Gastrocnemius medialis (tissue), 4 donors: ENCODE measurements around the gene NTNG2. TPM values are rescaled to one million over a fixed set of nuclear protein-coding genes. Genes with fewer than 3 reads are reported as not detected.

Source experiments
- ATAC-seq, 2 donors: fragments of 150-250 bp; one replicate each; pipeline ENCODE4 v1.9.1; 2016
- DNase-seq, 2 donors: peaks; one replicate each; pipeline ENCODE4 v3.0.0-alpha.2; 2019
- H3K27ac ChIP-seq, 4 donors: fragments of 200-600 bp; sonication (generic); 1 replicate in 1 of 4; 2 replicates in 3 of 4; pipeline ENCODE4 v1.5.1; 2016 to 2018; ENCODE audit warnings: mild to moderate bottlenecking in 2 of 4, moderate library complexity in 1 of 4
- H3K27me3 ChIP-seq, 3 donors: fragments of 200-600 bp; sonication (generic) in 2 of 3; 1 replicate in 1 of 3; 2 replicates in 2 of 3; pipeline versions ENCODE4 v1.5.1 to v1.6.0; 2016 to 2019; ENCODE audit warnings: mild to moderate bottlenecking in 1 of 3, moderate library complexity in 1 of 3
- H3K36me3 ChIP-seq, 2 donors: fragments of 200-600 bp; sonication (generic) in 1 of 2; one replicate each; pipeline ENCODE4 v1.5.1; 2017 to 2018
- H3K4me1 ChIP-seq, 2 donors: fragments of 200-600 bp; sonication (generic) in 1 of 2; one replicate each; pipeline ENCODE4 v1.5.1; 2016 to 2017; ENCODE audit warnings: mild to moderate bottlenecking in 2 of 2
- H3K4me3 ChIP-seq, 4 donors: fragments of 200-600 bp; sonication (generic) in 3 of 4; 1 replicate in 1 of 4; 2 replicates in 3 of 4; pipeline ENCODE4 v1.5.1; 2016 to 2019; ENCODE audit warnings: mild to moderate bottlenecking in 2 of 4
- H3K9me3 ChIP-seq, 3 donors: fragments of 200-600 bp; sonication (generic) in 2 of 3; 1 replicate in 1 of 3; 2 replicates in 2 of 3; pipeline ENCODE4 v1.5.1; 2016 to 2019
- CTCF ChIP-seq, 5 experiments: fragments of 450-650 bp in 3 of 5; fragments of 200-600 bp in 2 of 5; sonication (generic) in 2 of 5; IDR thresholded peaks in 4 of 5; conservative IDR thresholded peaks in 1 of 5; 1 replicate in 4 of 5; 2 replicates in 1 of 5; pipeline ENCODE4 v1.5.1; 2016 to 2019; ENCODE audit warnings: antibody characterized with exemption in 5 of 5, mild to moderate bottlenecking in 3 of 5, moderate library complexity in 3 of 5
- POLR2A ChIP-seq, 2 donors: fragments of 450-650 bp; IDR thresholded peaks; one replicate each; pipeline ENCODE4 v1.6.1; 2017; ENCODE audit warnings: antibody characterized with exemption in 2 of 2, mild to moderate bottlenecking in 2 of 2, moderate library complexity in 2 of 2
- in situ Hi-C, 4 donors: fragments of 200-750 bp; cut with MboI; loops; one replicate each; pipeline versions ENCODE4 v1.15.0 to v1.8.0; 2017; ENCODE audit warnings: low sequenced_read_pairs in 4 of 4
- intact Hi-C: fragments of 100-400 bp; cut with DNase I; formaldehyde crosslinking; loops from one replicate; pipeline ENCODE4 v1.15.1; 2023; ENCODE audit warnings: low total_unique reads
- total RNA-seq, 4 donors: library from RNA; depleted of rRNA; stranded (reverse); fragments of >200 nt; gene quantifications; one replicate each; pipeline versions ENCODE4 v1.1.0 to v1.2.3, GENCODE V29; 2016

The NTNG2 gene
- total RNA-seq, 4 donors from 2014 or later: 0.15 to 0.61 (median 0.19) TPM

- ATAC-seq (no peak), DNase-seq (no peak)
- Histone ChIP-seq H3K4me1 (no peaks in the 10 kb centered on the region), H3K27me3 (peaks cover 6 to 17% (median 9%) of the 10 kb centered on the region in 3 donors), H3K36me3 (no peaks in the 10 kb centered on the region), H3K4me3 (no peak overlapping the region), H3K27ac (no peak overlapping the region), H3K9me3 (no peaks in the 10 kb centered on the region)
- in situ Hi-C loops: no loop called here
- intact Hi-C loops: no loop called here
- no peak for TF ChIP-seq POLR2A (IDR thresholded peaks at IDR 0.05)
- no peak for TF ChIP-seq CTCF (IDR thresholded peaks at IDR 0.05 in 4 of 5, conservative IDR thresholded peaks at IDR 0.05 in 1 of 5)
Observed at GRCh38 chr9:132201139-132201538, 39.3 kb downstream of the NTNG2 start.

GRCh38 chr9:132201780-132202703 lies 40.2 kb downstream of the NTNG2 start:
- intact Hi-C loops: no loop called here
- Histone ChIP-seq H3K9me3 (no peaks in the 10 kb centered on the region), H3K36me3 (no peaks in the 10 kb centered on the region), H3K4me1 (no peaks in the 10 kb centered on the region), H3K27me3 (peaks cover 6 to 17% (median 9%) of the 10 kb centered on the region in 3 donors), H3K27ac (no peak overlapping the region), H3K4me3 (no peak overlapping the region)
- ATAC-seq (no peak), DNase-seq (no peak)
- in situ Hi-C loops: no loop called here
- no peak for TF ChIP-seq POLR2A (IDR thresholded peaks at IDR 0.05)
- no peak for TF ChIP-seq CTCF (IDR thresholded peaks at IDR 0.05 in 4 of 5, conservative IDR thresholded peaks at IDR 0.05 in 1 of 5)

DNA sequence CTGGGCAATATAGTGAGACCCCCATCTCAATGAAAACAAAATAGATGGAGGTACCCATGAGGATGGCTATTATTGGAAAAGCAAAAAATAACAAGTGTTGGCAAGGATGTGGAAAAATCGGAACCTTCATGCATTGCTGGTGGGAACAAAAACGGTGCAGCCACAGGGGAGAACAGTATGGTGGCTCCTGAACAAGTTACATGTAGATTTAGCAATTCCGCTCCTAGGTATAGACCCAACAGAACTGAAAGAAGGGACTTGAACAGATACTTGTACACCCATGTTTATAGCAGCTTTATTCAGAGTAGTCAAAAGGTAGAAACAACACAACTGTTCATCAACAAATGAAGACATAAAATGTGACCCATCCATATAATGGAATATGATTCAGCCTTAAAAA lies 43.0 kb downstream of the NTNG2 start:
- no peak for TF ChIP-seq CTCF (IDR thresholded peaks at IDR 0.05 in 4 of 5, conservative IDR thresholded peaks at IDR 0.05 in 1 of 5)
- TF ChIP-seq POLR2A (IDR thresholded peaks at IDR 0.05): no peak
- Histone ChIP-seq H3K4me3 (no peak overlapping the region), H3K4me1 (no peaks in the 10 kb centered on the region), H3K36me3 (no peaks in the 10 kb centered on the region), H3K9me3 (no peaks in the 10 kb centered on the region), H3K27me3 (peaks cover 6 to 17% (median 9%) of the 10 kb centered on the region in 3 donors), H3K27ac (no peak overlapping the region)
- in situ Hi-C loops (no loop called here), intact Hi-C loops (no loop called here)
- DNase-seq (no peak), ATAC-seq (no peak)

GRCh38 chr9:132207215-132207614 lies 45.4 kb downstream of the NTNG2 start:
- no peak for ATAC-seq
- Histone ChIP-seq H3K9me3 (no peaks in the 10 kb centered on the region), H3K36me3 (no peaks in the 10 kb centered on the region), H3K27me3 (peaks cover 6 to 15% (median 7%) of the 10 kb centered on the region in 3 donors), H3K27ac (no peak overlapping the region), H3K4me1 (no peaks in the 10 kb centered on the region), H3K4me3 (no peak overlapping the region)
- intact Hi-C loops: no loop called here
- no peak for TF ChIP-seq CTCF (IDR thresholded peaks at IDR 0.05 in 4 of 5, conservative IDR thresholded peaks at IDR 0.05 in 1 of 5)
- no peak for TF ChIP-seq POLR2A (IDR thresholded peaks at IDR 0.05)
- DNase-seq: no peak
- in situ Hi-C loops: no loop called here
